ENCODE measurements around the gene RIBC2.

GRCh38 chr22:45448431-45448830 lies 34.9 kb downstream of the RIBC2 start:
- TF ChIP-seq CTCF (IDR thresholded peaks at IDR 0.05) (no peak), POLR2A (IDR thresholded peaks at IDR 0.05) (no peak)
